Stimulated activated CD8-positive, alpha-beta memory T cell treated with anti-CD3 and anti-CD28 coated beads, Interleukin-4, amount 100 ng/mL, for 24 hours (primary cell): ENCODE measurements around the gene SEC61B.
"Not testable (repeated sequence)": the region's sequence is repeated elsewhere in the genome, so short reads cannot be mapped to it uniquely, and the experiment has no call there.

Experiments used
- DNase-seq: peaks from one replicate; pipeline ENCODE4 v3.0.0-alpha.2; 2020; ENCODE audit warnings: low read depth

The SEC61B gene

DNA sequence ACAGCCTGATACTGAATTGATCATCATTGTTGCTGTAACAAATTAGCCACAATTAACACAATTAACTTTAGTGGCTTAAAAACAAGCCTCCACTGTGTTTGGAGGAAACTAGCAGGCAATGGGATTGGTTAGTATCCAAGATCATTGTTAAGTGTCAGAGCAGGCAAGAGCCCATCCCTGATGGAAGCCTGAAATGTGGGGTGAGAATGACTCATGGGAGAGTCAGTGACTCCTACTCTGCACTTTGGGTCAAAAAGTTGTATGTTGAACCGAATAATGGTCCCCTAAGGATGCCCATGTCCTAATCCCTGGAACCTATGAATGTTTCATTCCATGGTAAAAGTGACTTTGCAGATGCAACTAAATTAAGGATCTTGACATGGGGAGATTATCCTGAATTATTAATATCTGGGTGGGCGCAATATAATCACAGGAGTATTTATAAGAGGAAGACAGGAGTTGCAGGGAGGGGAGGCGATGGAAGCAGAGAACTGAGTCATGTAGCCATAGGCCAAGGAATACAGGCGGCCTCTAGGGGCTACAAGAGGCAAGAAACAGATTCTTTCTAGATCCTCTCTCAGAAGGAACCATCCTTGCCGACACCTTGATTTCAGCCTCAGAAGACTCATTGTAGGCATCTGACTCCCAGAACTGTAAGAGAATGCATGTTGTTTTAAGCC, 29.2 kb upstream of the SEC61B start:
- DNase-seq = no peak

DNA sequence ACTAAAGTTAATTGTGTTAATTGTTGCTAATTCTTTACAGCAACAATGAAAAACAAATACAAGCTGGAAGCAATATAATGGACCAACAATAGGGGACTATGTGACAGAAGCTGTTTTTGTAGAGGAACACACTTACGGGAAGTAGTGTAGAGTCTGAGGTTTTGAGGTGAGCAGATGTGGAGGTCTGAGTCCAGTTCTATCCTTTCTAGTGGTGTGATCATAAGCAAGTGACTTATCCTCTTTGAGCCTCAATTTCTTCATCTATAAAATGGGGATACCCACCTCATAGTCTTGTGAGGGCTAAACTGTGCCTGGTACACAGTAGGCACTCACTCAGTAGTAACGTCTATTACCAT, 28.6 kb upstream of the SEC61B start:
- no peak for DNase-seq

DNA sequence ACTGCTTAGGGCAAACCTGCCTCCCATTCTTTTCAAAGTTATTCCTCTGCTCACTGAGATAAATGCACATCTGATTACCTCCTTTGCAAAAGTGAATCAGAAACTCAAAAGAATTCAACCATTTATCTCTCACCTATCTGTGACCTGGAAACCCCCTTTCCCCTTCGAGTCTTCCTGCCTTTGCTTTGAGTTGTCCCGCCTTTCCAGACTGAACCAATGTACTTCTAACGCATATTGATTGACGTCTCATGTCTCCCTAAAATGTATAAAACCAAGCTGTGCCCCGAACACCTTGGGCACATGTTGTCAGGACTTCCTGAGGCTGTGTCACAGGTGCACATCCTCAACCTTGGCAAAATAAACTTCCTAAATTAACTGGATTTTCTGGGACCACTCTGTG, 25.6 kb upstream of the SEC61B start:
- DNase-seq = not testable (repeated sequence)

- DNase-seq = no peak
These were observed 24.9 kb upstream of the SEC61B start for GRCh38 chr9:99197124-99197630.

GRCh38 chr9:99197987-99198386, 24.1 kb upstream of the SEC61B start:
- no peak for DNase-seq

DNA sequence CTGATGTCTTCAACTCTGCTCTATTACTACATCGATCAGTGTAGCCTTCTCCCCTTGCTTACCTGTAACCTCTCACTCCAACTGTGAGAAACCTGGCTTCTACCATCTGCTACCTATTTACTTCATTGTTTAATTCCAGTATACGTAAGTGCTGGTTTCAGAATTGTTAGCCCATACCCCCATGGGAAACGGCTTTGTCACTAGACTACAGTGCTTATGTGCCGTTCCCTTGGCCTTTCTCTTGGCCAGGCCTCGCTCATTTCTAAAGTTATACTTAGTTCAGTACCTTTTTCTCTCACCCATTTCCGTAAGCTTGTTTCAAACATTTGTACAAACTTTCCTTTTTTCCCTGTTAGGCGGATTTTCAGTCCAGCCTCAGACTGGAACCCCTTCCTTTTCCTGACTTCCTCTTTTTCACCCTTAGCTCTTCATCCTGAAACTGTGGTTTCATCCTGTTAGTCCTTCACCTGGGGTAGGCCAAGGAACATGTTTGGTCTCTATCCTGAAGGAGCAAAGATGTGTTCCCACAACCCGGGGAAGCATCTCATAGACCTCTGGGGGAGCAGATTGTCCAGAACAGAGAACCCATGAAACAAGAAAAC, 22.0 kb upstream of the SEC61B start:
- DNase-seq = no peak

DNA sequence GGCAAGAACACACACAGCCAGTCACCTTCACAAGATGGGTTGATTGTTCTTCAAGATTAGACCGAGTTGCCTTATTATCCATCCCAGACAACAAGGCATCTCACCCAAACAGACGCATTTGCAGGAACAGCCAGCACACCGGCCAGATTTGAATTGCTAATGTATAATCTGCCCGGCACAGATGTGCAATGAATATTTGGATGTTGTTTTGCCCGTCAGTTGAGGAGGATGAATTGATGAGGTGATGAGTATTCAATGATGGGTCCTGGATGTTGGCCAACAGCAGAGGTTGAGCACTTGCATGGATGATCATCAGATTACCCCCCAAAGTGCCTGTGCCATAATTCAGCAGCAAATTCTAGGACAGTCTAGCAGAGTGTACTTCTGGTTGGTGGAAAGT, 20.5 kb upstream of the SEC61B start:
- no peak for DNase-seq

- no peak for DNase-seq
These were observed 11.5 kb upstream of the SEC61B start for GRCh38 chr9:99210572-99210971.

GRCh38 chr9:99211746-99212145, 10.3 kb upstream of the SEC61B start:
- no peak for DNase-seq

- no peak for DNase-seq
These were observed 8.9 kb upstream of the SEC61B start for GRCh38 chr9:99213197-99213596.

DNA sequence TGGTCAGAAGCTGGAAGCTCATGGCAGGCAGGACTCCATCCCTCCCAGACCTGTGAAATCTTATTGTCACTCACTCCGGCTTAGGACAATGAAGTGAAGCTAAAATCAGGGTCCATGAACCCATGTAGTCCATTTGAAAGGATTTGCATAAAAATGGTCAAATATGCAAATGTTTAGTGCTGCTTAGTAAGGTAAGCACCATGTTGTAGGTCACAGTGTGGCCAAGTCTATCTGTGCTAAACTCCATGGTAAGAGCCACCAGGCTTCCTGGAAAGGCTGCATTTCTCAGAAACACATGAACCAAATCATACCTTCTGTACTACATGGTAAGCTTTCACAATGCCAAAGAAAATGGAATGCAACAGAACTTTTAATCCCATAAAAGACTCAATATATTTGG, 6.0 kb upstream of the SEC61B start:
- no peak for DNase-seq

DNA sequence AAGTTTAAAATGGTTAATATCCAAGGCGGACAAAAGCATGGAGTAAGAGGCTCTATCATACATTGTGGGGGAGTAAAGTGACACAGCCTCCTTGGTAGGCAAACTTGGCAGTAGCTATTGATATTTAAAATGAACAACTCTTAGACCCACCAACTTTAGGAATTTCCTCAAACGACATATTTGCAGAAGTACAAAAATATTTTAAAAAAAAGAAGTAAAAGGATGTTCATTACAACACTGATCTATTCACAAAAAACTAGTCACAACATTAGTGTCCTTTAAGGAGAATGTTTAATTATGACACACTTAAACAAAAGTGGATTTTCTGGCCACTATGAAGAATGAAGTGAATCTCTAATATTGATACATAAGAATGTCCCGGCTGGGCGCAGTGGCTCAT, 2.1 kb upstream of the SEC61B start:
- DNase-seq = no peak

DNA sequence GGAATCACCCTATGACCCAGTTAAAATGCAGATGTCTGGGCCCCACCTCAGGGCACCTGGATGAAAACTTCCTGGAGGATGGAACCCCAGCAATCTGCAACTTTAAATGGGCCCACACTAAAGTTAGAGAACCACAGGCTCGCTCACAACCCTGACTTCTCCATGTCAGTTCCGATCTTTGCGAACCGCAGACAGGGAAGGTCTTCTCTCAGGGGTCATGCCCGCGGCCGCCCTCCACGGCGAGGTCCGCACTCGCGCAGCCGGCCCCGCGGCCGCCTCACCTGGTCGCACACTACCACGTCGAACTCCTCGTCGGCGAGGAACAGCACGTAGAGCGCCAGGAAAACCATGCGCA, 839 bp upstream of the SEC61B start:
- DNase-seq = no peak

GRCh38 chr9:99222416-99223270, 561 bp downstream of the SEC61B start:
- DNase-seq = no peak

GRCh38 chr9:99224445-99224844, 2.4 kb downstream of the SEC61B start:
- no peak for DNase-seq

GRCh38 chr9:99226054-99226453, 4.0 kb downstream of the SEC61B start:
- no peak for DNase-seq

GRCh38 chr9:99230206-99230605, 8.1 kb downstream of the SEC61B start:
- DNase-seq = no peak

DNA sequence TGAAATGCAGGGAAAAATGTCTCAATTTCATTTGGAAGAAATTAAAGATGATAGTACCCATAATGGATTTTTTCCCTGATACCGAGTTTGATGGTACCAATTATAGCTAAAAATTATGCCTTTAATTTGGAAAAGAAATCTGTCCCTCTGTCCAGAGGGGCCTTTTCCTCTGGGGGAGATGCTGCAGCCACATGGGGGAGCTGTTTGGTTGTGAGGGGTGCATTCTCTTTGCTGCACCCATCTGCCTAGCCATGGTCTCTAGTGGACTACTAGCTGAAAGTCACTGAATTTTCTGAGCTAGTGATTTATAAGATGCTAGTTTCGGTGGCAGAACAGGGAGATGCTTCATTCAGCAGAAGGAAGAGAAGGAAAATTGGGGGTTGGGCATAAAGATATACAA, 9.6 kb downstream of the SEC61B start:
- DNase-seq = peak; percentile 19

DNA sequence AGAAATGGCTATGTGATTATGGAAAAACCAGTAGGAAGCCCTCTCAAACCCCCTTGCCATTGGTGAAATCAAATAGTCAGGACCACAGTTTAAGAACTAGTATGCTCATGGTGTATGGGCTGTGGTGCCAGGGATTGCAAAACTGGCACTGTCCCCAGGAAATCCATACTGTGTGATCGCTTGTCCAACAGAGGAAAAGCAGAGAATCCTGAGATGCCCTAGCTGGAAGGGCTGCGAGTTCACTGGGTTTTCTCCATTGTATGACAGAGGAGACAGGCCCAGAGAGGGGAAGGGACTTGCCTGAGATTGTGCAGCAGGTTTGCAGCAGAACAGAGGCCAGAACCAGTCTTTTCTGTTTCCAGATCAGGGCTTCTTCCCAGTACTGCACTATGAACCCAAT, 12.5 kb downstream of the SEC61B start:
- no peak for DNase-seq

- no peak for DNase-seq
These were observed 13.0 kb downstream of the SEC61B start for GRCh38 chr9:99235069-99235468.

- DNase-seq = no peak
These were observed 14.0 kb downstream of the SEC61B start for GRCh38 chr9:99235926-99236634.

DNA sequence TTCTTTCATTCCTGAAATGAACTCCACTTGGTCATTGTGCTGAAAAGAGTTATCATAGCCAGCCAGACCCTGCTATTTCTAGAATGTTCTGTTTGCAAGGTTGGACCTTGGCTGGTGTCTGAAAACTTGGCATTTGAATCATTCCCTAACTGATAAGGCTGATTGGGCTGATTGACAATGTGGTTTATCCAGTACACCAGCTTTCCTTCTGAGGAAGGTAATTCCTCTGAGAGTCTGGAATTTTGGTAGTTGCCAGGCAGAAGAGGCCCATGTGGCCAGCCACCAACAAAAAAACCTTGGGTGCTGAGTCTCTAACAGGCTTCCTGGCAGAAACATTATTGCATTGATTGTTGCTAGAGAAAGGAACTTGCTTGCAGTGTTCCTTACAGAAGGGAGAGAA, 15.3 kb downstream of the SEC61B start:
- no peak for DNase-seq

- not testable (repeated sequence) for DNase-seq
These were observed 15.8 kb downstream of the SEC61B start for GRCh38 chr9:99237849-99238248.
